ENCODE data around the gene ANKRD31. TPM values are rescaled to one million over a fixed set of nuclear protein-coding genes. Genes with fewer than 3 reads are reported as not detected.

ANKRD31 gene
- total RNA-seq, 1 experiment from 2014 or later: 0.11 TPM

DNA sequence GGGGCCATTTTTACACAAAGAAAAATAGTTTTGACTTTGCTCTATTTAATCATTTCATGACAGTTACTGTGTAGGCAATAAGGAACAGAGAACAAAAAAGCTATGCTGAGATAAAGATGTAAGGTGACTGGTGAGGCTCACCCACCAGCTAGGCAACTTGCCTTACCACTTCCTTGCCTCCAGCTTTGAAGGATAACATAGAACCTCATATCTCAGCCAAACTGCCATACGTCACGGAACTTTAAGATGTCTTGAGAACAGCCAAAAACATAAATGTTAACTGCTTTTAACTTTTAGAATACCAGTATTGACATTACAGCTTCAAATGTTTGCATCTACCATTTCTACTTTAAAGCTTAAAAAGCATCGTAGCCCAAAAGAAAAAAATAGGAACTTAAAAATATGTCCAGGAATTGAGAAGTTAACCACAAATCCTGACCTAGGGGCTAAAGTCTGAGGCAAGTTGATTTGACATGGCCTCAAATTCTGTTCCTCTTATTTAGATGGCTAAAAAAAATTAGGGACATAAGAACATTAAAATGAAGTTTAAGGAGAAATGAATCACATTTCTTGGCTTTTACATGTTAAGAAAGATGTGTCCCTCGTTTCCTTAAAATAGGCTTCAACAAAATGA lies 176.6 kb downstream of the ANKRD31 start:
- WGBS (ENCODE audit: extremely low coverage, insufficient read length, low lambda C conversion rate): no CpG with 5 or more reads among the region's 4 CpGs

More for the DNA sequence above, 176.6 kb downstream of the ANKRD31 start:
- Histone ChIP-seq H3K18ac (ENCODE audit: insufficient read length, low read depth, low read length) (no peak overlapping the region), H3K23me2 (ENCODE audit: insufficient read length, low read depth, low read length, poor library complexity, severe bottlenecking) (no peaks in the 10 kb centered on the region), H3T11ph (ENCODE audit: low read length) (no peak overlapping the region), H3K9ac (ENCODE audit: extremely low read depth, insufficient read length, low read length) (no peak overlapping the region), H3K9me3 (ENCODE audit: control insufficient read depth, low read depth, low read length) (no peaks in the 10 kb centered on the region), H3K23ac (ENCODE audit: insufficient read length, low read depth, low read length) (no peak overlapping the region), H4K5ac (ENCODE audit: insufficient read length, low read depth, low read length) (no peak overlapping the region), H3K56ac (ENCODE audit: insufficient read length, low read depth, low read length) (no peak overlapping the region), H3K4me1 (ENCODE audit: insufficient read depth, low read length) (peaks cover 8% of the 10 kb centered on the region), H4K91ac (ENCODE audit: insufficient read length, low read depth, low read length) (no peak overlapping the region), H3K4me2 (ENCODE audit: insufficient read depth, insufficient read length, low read length) (no peak overlapping the region), H3K4ac (ENCODE audit: low read depth, low read length) (no peak overlapping the region), H2BK15ac (ENCODE audit: low read depth, low read length) (no peak overlapping the region), H3K79me2 (ENCODE audit: insufficient read depth, low read length) (no peaks in the 10 kb centered on the region), H3K79me1 (ENCODE audit: insufficient read depth, low read depth, low read length, poor library complexity, severe bottlenecking) (no peaks in the 10 kb centered on the region), H2AK5ac (ENCODE audit: insufficient read length, low read length) (no peak overlapping the region), H2BK5ac (ENCODE audit: insufficient read length, low read length) (no peak overlapping the region), H3K27me3 (ENCODE audit: insufficient read depth, low read length) (no peaks in the 10 kb centered on the region), H2BK12ac (ENCODE audit: insufficient read length, low read depth, low read length) (no peak overlapping the region), H2BK120ac (ENCODE audit: low read depth, low read length, poor library complexity, severe bottlenecking) (no peak overlapping the region), H4K20me1 (ENCODE audit: control insufficient read depth, insufficient read depth, insufficient read length) (no peaks in the 10 kb centered on the region), H3K27ac (ENCODE audit: insufficient read length, low read depth, low read length) (no peak overlapping the region), H2BK20ac (ENCODE audit: low read depth, low read length, poor library complexity, severe bottlenecking) (no peak overlapping the region), H2AFZ (ENCODE audit: low read length) (no peak overlapping the region), H3K14ac (ENCODE audit: insufficient read depth, low read length) (no peak overlapping the region), H4K8ac (replicated peaks; ENCODE audit: insufficient read length, low read depth, low read length) (no peak overlapping the region)
- Mint-ChIP-seq H3K4me3 (no peak overlapping the region), H3K27me3 (ENCODE audit: low read depth) (no peaks in the 10 kb centered on the region; the same call in 1 of the 2 replicates), H3K4me1 (peaks cover 17 to 22% of the 10 kb centered on the region in 2 experiments), H3K27ac (no peak overlapping the region), H3K9me3 (no peaks in the 10 kb centered on the region), H3K36me3 (ENCODE audit: insufficient read depth in 1 of 3, low read depth in 3 of 3) (no peaks in the 10 kb centered on the region)
- no peak for DNase-seq
- TF ChIP-seq CTCF (conservative IDR thresholded peaks at IDR 0.05): no peak
